HL-60 (cell line): ENCODE measurements around the gene SLC16A12.
A peak's percentile ranks its signal among the peaks of the same experiment; 100 is the strongest.

Source experiments
- DNase-seq, 2 experiments: peaks; one replicate each; pipeline ENCODE4 v3.0.0-alpha.2; 2010 to 2020; ENCODE audit warnings: low read depth in 1 of 2, low spot score in 1 of 2
- H3K27ac ChIP-seq: fragments of 250-450 bp; sonication (Bioruptor Pico); replicated peaks from 2 replicates; pipeline ENCODE4 v1.5.1; 2020; ENCODE audit warnings: mild to moderate bottlenecking, moderate library complexity
- H3K27me3 ChIP-seq: fragments of 250-450 bp; sonication (Bioruptor Pico); 2 replicates; pipeline ENCODE4 v1.5.1; 2021; ENCODE audit warnings: mild to moderate bottlenecking, moderate library complexity; ENCODE audit not compliant: insufficient read depth, poor library complexity, severe bottlenecking
- H3K4me3 ChIP-seq: replicated peaks from 2 replicates; pipeline ENCODE4 v1.5.1; 2011; ENCODE audit warnings: mild to moderate bottlenecking, control low read depth, low read length; ENCODE audit not compliant: insufficient read depth
- CTCF ChIP-seq: IDR thresholded peaks from one replicate; pipeline ENCODE4 v1.5.1; 2011; ENCODE audit warnings: low read length, control low read depth, inconsistent platforms; ENCODE audit not compliant: insufficient read depth
- GABPA ChIP-seq: IDR thresholded peaks from 2 replicates; pipeline ENCODE4 v1.6.1; 2012; ENCODE audit warnings: low read depth
- POLR2AphosphoS5 ChIP-seq: IDR thresholded peaks from 2 replicates; pipeline ENCODE4 v1.6.1; 2012; ENCODE audit warnings: low read depth
- REST ChIP-seq: IDR thresholded peaks from 2 replicates; pipeline ENCODE4 v1.6.1; 2012; ENCODE audit warnings: low read depth; ENCODE audit not compliant: insufficient replicate concordance
- SPI1 ChIP-seq: IDR thresholded peaks from 2 replicates; pipeline ENCODE4 v1.6.1; 2012; ENCODE audit warnings: low read depth, mild to moderate bottlenecking, borderline replicate concordance

SLC16A12 gene

DNA sequence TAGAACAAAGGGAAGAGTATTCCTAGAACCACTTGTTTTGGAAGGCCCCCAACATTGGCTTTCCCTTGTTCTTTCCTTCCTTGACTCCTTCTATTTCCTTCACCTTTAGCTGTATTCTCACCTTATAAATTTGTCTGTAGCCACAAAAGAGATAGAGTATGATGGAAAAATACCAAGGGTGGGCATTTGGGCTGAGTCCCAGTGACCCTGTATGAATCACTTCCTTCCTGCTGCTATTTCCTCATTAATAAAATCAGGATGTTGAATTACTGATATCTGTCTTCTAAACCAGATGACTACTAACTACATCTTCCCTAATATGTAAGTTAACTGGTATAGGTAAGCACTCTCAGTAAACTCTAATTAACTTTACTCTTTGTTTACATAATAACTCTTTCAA, 65.9 kb downstream of the SLC16A12 start:
- Histone ChIP-seq H3K27ac (no peak overlapping the region), H3K4me3 (no peak overlapping the region), H3K27me3 (no peaks in the 10 kb centered on the region)
- TF ChIP-seq POLR2AphosphoS5: no peak
- no peak for TF ChIP-seq GABPA
- no peak for TF ChIP-seq REST
- TF ChIP-seq CTCF: no peak
- no peak for DNase-seq

- no peak overlapping the region for H3K27ac ChIP-seq
- H3K4me3 ChIP-seq: no peak overlapping the region
- H3K27me3 ChIP-seq: no peaks in the 10 kb centered on the region
- DNase-seq: no peak
- TF ChIP-seq GABPA: no peak
- no peak for TF ChIP-seq REST
- no peak for TF ChIP-seq CTCF
- no peak for TF ChIP-seq SPI1
- no peak for TF ChIP-seq POLR2AphosphoS5
Observed at GRCh38 chr10:89468191-89468965, 67.0 kb downstream of the SLC16A12 start.

DNA sequence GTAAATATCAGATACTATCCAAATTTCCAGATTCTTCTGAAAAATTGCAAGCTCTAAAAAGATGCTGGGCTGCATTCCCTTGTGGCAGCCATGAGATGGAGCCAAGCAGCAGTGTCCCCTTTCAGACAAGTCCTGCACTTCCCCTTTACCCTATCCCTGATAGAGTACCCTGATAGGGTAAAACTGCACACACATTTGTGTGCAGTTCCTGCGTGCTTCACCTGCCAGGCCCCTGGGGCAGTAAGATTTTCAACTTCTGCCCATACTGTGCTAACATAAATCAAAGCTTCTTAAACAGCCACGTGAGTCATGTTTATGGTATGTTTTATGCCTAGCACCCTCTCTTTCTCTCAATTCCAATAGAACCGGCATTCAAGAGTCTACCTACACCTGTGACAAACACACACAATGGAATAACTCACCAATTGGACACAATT, 68.8 kb downstream of the SLC16A12 start:
- no peak overlapping the region for H3K27ac ChIP-seq
- H3K4me3 ChIP-seq: no peak overlapping the region
- no peak for TF ChIP-seq GABPA
- peak; percentile 95 for TF ChIP-seq SPI1
- peak; percentile 45 for TF ChIP-seq CTCF
- DNase-seq: peak in 1 of 2 experiments; percentile 36
- no peaks in the 10 kb centered on the region for H3K27me3 ChIP-seq

DNA sequence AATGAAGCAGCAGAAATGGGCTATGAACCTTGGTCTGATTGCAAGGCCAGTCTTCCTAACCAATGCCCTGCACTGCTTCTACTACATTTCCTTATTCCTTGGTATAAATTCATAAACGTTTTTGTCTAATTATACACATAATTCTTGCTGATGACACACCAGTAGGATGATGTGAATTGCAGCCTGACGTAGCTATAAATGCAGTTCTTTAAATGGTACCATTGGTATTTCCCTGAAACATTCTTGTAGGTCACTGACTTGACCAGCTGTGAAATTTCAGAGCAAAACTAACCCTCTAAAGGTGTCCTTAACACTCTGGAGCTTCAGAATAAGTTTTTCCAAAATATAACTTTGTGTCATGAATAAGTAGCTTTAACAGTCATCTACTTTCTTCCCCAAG, 70.2 kb downstream of the SLC16A12 start:
- no peak overlapping the region for H3K4me3 ChIP-seq
- H3K27ac ChIP-seq: no peak overlapping the region
- TF ChIP-seq REST (no peak), SPI1 (no peak), GABPA (no peak), CTCF (no peak), POLR2AphosphoS5 (no peak)
- H3K27me3 ChIP-seq: peaks cover 3% of the 10 kb centered on the region
- DNase-seq: no peak
